Activated gamma-delta T cell (primary cell): ENCODE results near the gene ATG16L2.
"Not testable (repeated sequence)": the region's sequence is repeated elsewhere in the genome, so short reads cannot be mapped to it uniquely, and the experiment has no call there.

Experiments
- DNase-seq: peaks from one replicate; lab custom pipeline; 2025; lab: John Stamatoyannopoulos, UW

The ATG16L2 gene

GRCh38 chr11:72806378-72806777, 7.8 kb upstream of the ATG16L2 start:
- DNase-seq = not testable (repeated sequence)

DNA sequence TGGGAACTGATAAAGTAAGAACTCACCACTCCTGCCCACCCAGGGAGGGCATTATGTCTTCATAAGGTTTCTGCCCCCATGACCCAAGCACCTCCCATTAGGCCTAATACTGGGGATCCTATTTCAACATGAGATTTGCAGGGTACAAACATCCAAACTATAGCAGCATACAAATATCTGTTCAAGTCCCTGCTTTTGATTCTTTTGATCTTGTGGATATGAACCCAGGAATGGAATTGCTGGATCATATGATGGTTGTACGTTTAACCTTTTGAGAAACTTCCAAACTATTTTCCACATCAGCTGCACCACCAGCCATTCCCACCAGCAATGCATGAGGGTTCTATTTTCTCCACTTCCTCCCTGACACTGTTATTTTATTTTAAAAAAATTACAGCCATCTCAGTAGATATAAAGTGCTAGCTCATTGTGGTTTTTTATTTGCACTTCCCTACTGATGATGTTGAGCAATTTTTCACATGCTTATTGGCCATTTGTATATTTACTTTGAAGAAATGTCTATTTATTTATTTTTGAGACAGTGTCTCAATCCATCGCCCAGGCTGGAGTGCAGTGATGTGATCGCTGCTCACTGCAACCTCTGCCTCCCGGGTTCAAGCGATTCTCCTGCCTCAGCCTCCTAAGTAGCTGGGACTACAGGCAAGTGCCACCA, 7.1 kb upstream of the ATG16L2 start:
- DNase-seq = no peak

GRCh38 chr11:72807792-72808191, 6.4 kb upstream of the ATG16L2 start:
- no peak for DNase-seq

DNA sequence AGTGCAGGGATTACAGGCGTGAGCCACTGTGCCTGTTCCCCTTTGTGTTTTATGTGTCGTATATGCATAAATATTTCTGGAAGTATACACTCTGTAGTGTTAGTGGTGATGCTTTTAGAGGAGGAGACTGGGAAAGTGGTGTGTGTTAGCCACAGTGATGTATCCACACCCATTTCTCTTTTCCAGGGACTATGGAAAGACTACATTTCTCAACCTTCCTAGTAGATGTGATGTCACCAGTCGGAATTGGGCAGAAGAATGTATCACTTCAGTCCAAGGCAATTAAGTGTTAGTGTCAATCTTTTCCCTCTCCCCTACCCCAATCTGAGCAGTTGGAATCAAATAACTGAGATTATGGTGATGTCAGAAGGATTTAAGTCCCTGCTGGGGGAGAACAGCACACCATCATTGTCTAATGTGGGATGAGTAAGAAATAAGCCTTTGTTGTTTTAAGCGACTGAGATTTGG, 5.8 kb upstream of the ATG16L2 start:
- DNase-seq = no peak

DNA sequence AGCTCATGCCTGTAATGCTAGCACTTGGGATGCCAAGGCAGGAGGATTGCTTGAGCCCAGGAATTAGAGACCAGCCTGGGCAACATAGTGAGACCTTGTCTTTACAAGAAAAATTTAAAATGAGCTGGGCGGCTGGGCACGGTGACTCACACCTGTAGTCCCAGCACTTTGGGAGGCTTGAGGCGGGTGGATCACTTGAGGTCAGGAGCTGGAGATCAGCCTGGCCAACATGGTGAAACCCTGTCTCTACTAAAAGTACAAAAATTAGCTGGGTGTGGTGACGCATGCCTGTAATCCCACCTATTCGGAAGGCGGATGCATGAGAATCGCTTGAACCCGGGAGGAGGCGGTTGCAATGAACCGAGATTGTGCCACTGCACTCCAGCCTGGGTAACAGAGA, 2.5 kb upstream of the ATG16L2 start:
- not testable (repeated sequence) for DNase-seq

- no peak for DNase-seq
Measured at GRCh38 chr11:72812604-72812966, 1.6 kb upstream of the ATG16L2 start.

DNA sequence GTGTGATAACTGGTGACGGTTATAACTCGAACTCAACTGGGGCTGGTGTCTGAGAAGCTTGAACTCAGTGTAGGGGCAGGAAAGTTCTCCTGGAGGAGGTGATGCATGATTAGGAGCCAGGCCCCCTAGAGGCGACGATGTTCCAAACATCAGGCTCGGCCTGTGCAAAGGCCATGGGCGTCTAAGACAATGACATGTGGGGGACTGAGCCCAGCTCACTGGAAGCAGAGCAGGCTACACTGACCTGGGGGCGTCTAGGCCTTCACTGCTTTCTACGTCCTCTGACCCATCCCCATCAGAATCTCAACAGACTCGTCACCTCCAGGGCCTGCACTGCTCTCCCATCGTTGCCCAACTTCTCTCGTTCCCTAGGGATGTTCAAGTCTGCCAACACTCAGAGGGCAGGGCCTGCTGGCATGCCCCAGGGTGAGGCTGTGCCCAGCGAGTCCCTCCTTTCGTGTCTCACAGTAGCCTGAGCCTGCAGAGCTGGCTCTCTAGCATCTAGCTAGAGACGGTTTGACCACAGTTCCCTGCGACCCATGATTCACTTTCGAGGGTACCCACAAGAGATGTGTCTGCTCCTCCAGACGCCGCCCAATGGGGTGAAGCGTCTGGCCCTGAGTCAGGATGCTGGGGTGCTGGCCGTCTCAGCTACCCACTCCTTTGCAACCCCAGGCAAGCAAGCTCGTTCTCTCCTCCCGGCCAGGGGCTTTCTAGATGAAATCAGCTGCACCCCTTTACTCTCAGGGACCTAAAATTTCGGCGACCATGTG, 1.1 kb upstream of the ATG16L2 start:
- DNase-seq = peak; percentile 39

GRCh38 chr11:72813740-72814285, 398 bp upstream of the ATG16L2 start:
- DNase-seq = peak; percentile 83

- DNase-seq = no peak
Measured at GRCh38 chr11:72815110-72815618, 953 bp downstream of the ATG16L2 start.

- no peak for DNase-seq
Measured at GRCh38 chr11:72816404-72816990, 2.3 kb downstream of the ATG16L2 start.

GRCh38 chr11:72817966-72818365, 3.8 kb downstream of the ATG16L2 start:
- DNase-seq = no peak

DNA sequence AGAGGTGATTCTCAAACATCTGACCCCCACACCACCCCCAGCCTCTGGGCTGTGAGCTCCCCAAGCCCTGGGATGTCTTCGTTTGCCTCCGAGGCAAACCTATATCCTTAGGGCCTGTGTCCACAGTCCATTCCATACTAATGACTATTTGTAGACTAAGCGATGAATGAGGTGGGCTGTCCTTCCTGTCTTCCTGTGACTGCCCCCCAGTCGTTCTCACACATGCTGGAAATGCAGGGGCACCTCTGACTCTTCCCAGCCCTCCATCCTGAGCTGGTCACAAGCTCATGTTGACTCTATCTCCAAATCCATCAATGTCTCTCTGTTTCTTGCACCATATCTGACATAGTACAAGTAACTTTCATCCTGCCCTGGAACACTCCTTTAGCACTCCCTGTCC, 4.8 kb downstream of the ATG16L2 start:
- no peak for DNase-seq

- DNase-seq = no peak
Measured at GRCh38 chr11:72820439-72821139, 6.4 kb downstream of the ATG16L2 start.

- no peak for DNase-seq
Measured at GRCh38 chr11:72821221-72821919, 7.2 kb downstream of the ATG16L2 start.

GRCh38 chr11:72821920-72822799, 7.9 kb downstream of the ATG16L2 start:
- DNase-seq = peak; percentile 81

GRCh38 chr11:72823105-72823804, 9.0 kb downstream of the ATG16L2 start:
- no peak for DNase-seq

DNA sequence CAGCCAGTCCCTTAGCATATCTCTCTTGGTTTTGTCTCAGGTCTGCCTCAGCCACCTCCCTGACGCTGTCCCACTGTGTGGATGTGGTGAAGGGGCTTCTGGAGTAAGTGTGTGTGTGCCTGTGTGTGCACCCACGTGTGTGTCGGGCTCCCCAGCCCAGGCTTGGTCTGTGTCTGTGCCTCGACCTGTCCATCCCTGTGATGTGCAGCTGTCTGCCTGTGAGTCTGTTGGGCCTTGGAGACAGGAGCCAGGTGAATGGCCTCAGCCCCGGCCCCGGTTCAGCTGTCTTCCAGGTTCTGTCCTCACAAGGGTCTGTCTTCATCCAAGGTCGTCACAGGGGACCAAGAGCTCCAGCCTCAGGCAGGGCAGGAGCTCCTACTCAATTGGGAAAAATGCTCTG, 9.8 kb downstream of the ATG16L2 start:
- no peak for DNase-seq

- no peak for DNase-seq
Measured at GRCh38 chr11:72824811-72825505, 10.7 kb downstream of the ATG16L2 start.

DNA sequence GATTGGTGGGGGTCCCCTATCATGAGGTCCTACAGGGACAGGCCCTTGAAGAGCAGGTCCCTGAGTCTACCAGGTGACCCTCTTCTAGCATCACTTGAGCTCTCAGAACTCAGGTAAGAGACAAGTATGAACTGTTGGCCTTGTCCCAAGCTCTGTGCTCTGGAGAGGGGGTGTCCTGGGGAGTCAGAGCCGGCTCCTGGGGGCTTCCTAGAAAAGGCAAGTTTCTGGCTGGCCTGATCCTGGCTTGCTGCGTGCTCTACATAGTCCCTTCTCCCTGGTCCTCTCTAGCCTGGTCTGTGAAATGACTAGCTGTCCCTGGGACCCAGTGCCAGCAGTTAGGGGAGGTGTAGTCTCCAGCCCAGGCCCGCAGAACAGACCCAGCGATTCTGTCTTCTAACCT, 11.4 kb downstream of the ATG16L2 start:
- no peak for DNase-seq
